Left renal cortex interstitium (tissue), 4 donors: Measurements from ENCODE around the gene CASP9. TPM values are rescaled to one million over a fixed set of nuclear protein-coding genes. Genes with fewer than 3 reads are reported as not detected.
"Not testable (repeated sequence)": the region's sequence is repeated elsewhere in the genome, so short reads cannot be mapped to it uniquely, and the experiment has no call there.

ENCODE experiments used
- DNase-seq, 4 donors: peaks; one replicate each; pipeline ENCODE4 v3.0.0-alpha.2; 2013; ENCODE audit warnings: low read depth in 4 of 4, low spot score in 2 of 4, missing footprints in 1 of 4
- polyA plus RNA-seq, 4 donors: library from polyadenylated mRNA; unstranded; fragments of 120-200 nt; gene quantifications; one replicate each; pipeline ENCODE4 v1.2.1, GENCODE V29; 2013; ENCODE audit not compliant: insufficient read length in 4 of 4

CASP9 gene
- polyA plus RNA-seq, 4 donors = 24.6 to 39.1 (median 30.2) TPM

DNA sequence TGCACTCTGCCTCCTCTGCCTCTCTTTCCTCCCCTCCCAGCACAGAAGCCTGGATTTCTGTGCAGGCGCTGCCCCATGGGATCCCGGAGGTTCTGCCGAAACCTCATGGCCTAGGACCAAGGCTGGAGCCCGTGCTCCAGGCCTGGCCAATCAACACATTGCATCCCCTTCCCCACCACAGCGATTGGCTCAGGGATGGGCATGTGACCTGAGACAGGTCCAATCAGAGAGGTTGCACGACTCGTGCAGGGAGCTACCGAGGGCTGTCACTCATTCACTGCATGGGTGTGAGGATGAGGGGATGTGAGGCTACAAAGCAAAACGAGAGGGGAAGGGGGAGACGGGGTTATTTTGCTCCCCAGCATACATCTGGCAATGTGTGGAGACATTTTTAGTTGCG lies 51.4 kb downstream of the CASP9 start:
- DNase-seq = no peak

DNA sequence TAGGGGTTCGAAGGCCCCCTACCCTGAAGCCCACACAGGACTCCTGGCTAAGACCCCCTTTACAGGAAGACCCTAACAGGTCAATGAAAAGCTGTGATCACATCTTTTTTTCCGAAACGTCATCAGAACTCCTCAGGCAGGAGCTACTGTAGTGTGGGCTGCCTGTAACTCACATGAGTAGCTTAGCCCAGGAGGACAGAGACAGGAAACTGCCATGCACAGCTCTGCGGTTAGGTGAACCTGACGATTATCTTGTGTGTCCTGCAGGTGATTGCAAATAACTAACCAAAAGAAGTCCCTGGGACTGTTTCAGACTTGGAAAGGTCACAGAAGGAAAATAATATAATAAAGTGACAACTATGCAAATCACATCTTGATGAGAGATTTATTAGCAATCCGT lies 52.3 kb downstream of the CASP9 start:
- not testable (repeated sequence) for DNase-seq

DNA sequence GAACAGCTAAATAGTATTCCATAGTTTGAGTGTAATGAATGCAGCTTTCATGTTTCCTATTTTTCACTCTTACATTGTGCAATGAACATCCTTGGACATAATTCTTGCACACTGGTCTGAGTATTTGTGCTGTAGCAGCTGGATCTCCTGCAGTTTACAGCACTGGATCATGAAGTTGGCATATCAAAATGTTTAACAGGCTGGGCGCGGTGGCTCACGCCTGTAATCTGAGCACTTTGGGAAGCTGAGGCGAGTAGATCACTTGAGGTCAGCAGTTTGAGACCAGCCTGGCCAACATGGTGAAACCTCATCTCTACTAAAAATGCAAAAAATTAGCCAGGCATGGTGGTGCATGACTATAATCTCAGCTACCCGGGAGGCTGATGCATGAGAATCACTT lies 52.9 kb downstream of the CASP9 start:
- DNase-seq = not testable (repeated sequence)

DNA sequence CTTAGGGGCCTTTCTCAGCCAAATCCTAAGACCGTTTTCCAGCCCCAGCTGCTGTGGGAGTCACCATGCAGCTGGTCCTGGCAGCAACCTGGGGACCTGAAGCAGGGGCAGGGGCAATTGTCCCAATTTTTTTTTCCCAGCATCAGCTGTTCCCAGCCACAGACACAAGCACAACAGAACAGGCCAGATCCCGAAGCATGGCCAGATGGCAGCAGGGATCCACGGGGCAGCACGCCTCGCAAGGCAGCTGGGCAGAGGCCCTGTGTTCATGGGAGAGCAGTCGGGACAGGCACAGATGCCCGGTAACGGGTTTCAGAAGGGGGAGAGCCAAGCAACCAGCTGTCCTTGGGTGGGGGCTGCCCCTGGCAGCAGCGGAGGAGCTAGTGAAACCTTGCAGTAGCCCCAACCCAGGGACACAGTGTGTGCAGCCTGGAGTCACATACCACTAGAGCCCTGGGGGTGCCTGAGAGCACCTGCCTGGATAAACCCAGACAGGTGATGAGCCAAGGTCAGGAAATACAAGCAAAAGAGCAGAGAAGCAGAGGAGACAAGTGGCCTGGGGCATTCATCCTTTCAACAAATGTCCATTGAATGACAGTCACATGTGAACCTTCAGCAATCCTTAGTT lies 54.1 kb downstream of the CASP9 start:
- DNase-seq = not testable (repeated sequence)

DNA sequence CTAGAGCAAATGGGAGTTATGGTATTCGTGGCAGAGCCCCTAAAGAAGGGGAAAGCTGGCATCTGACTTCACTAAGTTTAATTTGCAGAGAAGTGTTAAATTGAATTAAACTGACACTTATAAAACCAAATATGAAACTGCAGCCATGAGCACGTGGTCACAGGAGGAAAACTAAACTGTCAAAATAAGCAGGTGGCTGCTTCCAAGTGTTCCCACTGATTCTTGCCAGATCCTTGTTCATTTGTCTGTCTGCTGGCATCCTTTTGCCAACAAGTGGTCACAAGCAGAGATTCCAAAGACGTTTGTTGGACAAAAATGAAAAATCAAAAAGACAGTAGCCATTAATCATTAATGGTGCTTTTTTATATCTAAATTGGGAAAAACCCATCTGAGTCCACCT lies 54.7 kb downstream of the CASP9 start:
- DNase-seq = no peak

DNA sequence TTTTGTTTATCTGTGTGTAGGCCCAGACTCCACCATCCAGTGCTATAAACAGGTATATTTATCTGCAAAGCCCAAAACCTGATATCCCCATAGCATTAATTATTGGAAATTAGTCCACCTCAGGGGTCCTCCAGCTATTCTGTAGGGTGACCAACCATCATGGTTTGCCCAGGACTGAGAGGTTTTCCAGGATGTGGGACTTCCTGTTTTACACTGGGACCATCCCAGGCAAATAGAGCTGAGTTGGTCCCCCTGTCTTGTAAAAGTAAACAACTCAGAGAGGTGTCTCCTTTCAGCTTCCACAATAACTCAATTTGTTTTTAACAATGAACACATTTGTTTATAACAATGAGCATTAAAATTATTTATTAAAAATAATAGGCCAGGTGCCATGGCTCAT lies 55.9 kb downstream of the CASP9 start:
- no peak for DNase-seq

DNA sequence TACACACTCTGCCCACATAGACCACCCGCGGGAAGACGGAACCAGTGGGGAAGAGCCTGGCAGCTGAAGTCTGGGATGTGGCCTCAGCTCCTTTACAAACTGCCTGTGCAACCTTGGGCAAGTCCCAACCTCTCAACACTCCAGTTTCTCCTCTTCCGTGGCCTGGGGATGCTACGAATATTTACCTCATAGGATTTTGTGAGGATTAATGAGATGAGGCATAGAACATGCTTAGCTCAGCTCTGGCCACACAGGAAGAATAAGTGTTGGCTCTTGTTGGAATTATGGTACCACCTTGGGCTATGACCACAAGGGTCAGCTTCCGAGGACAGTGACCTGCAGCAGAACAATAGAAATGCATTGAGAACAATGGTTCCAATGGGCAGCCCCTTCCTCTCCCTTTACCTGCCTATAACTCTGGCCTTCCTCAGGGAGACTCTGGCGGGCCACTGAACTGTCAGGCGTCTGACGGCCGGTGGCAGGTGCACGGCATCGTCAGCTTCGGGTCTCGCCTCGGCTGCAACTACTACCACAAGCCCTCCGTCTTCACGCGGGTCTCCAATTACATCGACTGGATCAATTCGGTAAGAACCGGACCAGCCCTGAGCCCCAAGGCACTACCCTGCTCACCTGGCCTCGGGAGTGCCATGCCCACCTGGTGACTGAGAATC lies 56.9 kb downstream of the CASP9 start:
- not testable (repeated sequence) for DNase-seq

DNA sequence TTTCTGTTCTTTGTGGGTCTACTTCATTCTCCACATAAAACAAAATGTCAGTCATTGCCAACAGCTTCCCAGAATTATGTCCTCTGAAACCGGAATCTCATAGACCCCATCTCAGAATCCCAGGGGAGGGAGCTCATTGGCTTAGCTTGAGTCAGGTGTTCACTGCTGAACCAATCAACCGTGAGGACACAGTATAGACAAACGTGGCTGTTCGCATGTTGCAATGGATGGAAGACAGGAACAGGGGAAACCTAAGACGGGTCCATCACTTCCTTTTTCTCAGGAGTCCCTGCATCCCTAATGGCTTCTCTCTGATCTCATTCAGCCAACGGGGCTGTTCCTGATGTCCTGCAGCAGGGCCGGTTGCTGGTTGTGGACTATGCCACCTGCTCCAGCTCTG lies 58.3 kb downstream of the CASP9 start:
- no peak for DNase-seq

DNA sequence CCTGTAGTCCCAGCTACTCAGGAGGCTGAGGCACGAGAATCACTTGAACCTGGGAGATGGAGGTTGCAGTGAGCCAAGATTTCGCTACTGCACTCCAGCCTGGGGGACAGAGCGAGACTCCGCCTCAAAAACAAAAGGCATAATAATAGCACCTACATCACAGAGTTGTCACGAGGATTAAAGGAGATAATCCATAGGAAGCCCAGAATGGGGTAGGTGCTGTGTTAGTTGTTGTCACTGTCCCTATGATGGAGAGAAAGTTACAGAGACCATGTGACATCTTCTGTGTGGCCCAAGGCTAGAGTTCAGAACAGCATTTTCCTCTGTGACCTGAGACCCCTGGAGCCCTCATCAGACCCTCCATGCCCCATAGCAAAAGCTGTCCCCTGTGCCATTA lies 60.1 kb downstream of the CASP9 start:
- DNase-seq = not testable (repeated sequence)

DNA sequence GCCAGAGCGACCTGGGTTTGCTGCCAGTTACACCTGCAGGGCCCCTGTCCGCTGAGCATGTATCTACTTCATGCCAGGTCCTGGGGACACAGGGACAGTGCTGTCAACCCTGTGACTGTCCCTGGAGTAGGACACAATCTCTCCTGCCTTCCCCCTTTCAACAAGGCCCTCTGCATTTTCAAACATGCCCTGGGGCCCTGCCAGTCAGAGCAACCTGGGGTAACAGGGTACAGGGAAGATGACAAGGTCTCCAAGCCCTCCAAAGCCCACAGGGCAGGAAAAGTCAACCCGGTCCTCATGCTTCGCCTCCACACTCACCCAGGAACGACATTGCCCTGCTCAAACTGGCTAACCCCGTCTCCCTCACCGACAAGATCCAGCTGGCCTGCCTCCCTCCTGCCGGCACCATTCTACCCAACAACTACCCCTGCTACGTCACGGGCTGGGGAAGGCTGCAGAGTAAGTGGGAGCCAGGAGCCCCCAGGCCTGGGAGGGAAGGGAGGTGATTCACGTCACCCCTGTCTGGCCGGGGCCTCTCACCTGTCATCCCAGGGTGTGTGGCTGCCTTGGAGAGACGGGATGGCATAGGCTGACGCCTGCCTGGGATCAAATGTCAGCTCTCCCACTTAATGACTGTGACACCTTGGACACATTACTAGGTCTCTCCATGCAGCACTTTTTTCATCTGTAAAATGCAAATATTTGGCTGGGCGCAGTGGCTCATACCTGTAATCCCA lies 60.8 kb downstream of the CASP9 start:
- DNase-seq = not testable (repeated sequence)

DNA sequence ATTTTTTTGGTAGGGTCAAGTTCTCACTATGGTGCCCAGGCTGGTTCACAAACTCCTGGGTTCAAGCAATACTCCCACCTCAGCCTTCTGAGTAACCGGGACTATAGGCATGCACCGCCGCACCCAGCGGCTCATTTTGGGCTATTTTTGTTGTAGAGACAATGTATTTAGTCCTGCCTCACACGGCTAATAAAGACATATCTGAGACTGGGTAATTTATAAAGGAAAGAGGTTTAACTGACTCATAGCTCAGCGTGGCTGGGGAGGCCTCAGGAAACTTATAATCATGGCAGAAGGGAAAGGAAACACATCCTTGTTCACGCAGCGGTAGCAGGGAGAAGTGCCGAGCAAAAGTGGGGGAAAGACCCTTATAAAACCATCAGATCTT lies 63.3 kb downstream of the CASP9 start:
- no peak for DNase-seq

DNA sequence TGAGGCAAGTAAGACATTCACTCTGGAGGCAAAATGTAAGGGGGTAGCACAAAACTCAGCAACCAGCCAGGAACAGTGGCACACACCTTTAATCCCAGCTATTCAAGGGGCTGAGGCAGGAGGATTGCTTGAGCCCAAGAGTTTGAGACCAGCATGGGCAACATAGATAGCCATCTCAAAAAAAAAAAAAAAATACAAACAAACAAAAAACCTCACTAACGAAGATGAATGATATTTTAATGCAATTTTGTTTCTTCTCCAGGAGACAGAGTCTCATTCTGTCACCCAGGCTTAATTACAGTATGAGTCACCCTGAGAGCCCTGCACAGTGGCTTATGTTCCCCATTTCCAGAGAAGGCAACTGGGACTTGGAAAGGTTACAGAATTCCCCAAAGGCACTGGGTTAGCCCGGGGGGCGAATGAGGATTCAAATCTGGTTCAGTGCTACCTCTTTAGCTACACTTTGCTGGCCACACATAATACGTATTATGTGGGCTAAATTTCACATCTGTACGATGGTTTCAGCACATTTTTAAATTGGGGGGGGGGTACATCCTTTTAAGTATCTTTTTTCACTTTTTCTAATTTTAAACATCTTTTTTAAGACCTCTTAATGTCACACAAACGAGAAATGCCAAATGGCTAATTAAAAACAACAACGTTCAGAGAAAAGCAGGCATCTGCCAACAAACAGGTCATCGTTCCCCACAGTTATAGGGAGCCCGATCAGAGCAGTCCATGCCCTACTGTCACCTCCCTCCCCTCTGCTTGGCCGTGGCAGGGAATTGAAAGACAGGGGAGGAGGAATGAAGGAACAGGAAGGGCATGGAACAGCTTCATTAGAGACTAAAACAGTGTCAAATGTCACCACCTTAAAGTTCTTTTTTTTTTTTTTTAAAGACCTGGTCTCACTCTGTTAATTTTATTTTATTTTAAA lies 64.0 kb downstream of the CASP9 start:
- DNase-seq = no peak

DNA sequence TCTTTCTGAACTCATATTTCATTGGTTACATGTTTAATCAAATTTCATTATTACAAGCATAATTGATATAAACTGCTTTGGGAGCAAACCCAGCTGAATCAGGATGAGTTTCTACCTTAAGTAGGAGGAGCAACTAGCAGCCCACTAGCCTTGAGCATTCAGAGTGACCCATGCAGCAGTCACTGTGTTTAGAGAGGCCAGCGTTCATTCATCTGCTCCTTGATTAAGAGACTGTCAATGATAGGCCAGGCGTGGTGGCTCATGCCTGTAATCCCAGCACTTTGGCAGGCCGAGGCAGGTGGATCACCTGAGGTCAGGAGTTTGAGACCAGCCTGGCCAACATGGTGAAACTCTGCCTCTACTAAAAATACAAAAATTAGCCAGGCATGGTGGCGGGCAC lies 65.6 kb downstream of the CASP9 start:
- not testable (repeated sequence) for DNase-seq

DNA sequence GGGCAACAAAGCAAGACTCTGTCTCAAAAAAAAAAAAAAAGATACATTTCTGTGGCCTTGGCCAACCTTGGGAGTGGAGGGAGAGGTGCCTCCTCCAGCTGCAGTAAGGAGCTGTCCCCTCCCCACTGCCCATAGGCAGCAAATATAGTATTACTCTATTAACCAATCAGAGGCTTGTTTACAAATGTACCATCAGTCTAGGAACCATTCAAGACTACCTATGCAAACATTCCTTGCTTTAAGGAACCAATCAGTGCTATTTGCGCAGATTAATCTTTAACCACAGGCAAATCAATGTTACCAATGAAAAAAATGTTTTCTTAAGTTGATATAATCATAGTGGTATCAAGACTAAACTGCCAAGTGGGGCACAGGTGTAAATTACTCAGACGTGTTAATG lies 66.4 kb downstream of the CASP9 start:
- DNase-seq = no peak

DNA sequence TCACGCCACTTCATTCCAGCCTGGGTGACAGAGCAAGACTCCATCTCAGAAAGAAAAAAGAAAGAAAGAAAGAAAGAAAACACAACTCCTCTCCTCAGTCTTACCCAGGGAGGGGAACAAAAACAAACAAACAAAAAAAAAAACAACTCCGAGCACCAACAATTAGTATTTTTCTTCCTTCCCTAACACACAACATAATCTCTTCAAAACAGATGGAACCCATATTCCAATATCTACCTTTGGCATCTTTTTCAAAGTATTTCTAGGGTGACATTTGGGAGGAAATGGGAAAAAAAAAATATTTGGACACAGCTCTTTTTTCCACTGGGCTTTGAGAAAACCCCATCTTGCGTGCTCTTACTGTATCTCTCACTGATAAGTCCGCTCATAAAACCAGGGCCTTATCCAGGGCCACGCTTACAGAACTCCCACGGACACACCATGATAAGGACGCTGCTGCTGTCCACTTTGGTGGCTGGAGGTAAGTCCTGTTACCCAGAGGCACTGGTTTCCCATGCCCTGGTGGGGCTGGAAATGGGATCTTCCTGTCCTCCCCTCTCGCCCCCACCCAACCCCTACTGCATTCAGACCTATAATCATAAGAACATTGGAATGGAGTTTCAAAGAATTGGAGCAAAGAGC lies 67.6 kb downstream of the CASP9 start, which contains the start of gene CELA2A:
CELA2A (plus strand) TSS at position 420 of the 642 bp plus-strand sequence; CDS start at position 442, 22 bp downstream.
- no peak for DNase-seq

DNA sequence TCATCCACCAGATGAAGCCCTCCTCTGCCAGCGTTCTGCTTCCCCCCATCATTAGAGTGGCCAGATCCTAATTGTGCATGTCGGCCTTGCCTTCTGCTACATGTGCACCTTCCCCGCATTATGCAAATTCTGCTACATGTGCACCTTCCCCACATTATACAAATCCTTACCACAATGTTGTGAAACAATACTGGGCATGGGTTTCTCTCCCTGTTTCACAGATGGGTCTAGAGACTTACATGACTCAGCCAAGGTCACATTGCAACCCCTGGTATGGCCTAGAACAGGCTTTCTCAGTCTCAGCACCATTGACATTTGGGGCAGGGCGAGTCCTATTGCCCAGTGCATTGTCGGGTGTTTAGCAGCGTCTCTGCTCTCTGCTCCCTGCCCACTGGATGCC lies 68.5 kb downstream of the CASP9 start:
- no peak for DNase-seq

DNA sequence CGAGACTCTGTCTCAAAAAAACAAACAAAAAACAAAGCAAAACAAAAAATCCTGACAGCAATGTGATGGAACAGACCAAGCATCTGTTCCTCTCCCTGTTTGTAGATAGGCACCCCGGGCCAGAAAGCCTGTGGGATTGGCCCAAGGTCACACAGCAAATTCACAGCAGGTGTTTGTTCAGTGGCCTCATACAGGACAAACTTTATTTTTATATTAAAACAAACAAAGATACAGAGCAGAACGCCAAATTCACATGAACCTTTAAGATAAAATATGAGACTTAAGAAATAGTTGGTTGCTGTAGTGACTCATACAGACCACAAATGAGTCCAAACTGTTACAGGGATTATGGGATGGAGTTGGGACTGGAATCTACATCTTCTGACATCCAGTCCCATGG lies 69.8 kb downstream of the CASP9 start:
- DNase-seq = no peak

DNA sequence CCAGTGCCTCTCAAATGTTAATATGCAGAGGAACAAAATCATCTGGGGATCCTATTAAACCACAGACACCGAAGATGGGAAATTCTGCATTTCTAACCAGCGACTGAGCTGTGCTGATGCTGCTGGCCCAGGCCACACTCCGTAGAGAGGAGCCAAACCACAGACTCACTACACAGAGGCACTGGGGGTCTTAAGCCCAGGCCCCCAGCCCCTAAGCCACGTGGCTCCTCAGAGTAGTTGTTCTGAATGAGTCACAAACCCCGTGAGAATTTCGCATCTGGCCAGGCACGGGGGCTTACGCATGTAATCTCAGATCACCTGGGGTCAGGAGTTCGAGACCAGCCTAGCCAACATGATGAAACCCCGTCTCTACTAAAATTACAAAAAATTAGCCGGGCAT lies 70.3 kb downstream of the CASP9 start:
- DNase-seq = no peak

DNA sequence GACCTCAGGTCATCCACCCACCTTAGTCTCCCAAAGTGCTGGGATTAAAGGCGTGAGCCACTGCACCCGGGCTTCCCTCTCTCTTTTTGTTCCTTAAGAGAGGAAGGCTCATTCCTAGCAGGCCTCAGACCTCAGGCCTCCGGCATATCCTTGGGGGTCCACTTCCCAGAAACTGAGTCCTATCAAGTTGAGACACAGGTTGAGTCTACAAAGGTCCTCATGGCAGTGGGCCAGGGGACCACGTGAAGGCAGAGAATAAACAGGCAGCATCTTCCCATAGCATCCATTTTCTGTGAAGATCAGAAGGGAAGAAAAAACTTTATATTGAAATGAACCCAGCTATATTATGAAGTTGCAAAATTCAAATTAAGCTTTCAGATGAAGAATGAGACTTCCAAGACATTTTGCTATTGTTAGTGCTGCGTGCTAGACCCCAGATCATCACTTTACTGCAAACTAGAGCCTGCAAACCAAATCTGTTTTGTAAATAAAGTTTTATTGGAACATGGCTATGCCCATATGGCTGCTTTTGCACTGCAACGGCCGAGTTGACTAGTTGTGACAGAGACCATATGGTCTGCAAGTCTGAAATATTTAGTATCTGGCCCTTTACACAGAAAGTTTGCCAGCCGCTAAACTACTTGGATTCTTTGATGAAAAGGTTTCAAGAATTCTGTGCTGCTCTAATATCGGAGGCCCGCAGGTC lies 71.0 kb downstream of the CASP9 start:
- DNase-seq = no peak

DNA sequence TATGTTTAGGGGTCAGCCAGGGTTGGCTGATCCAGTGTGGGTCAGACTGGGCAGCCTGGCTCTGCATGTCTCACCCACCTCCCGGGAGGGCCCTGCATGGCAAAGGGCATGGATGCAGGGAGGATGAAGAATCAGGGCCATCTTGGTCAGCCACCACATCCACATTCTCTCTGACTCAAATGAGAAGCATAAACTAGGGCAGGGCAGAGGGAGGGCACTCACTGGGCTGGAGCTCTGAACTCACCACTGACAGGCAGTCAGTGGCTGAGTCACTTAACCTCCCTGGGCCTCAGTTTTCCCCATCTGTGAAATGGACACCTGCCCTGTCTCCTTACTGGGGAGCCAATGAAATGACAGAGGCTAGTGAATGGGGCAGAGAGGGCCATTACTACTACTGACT lies 71.8 kb downstream of the CASP9 start:
- DNase-seq = no peak
